Measurements from ENCODE around the gene KRT73. TPM values are rescaled to one million over a fixed set of nuclear protein-coding genes. Genes with fewer than 3 reads are reported as not detected.

The KRT73 gene
- total RNA-seq, 1 experiment from 2014 or later, result not detected

GRCh38 chr12:52611080-52611468 lies 7.3 kb downstream of the KRT73 start (continued):
- TF ChIP-seq SMAD3 (CRISPR knock-in tag; IDR thresholded peaks at IDR 0.05; ENCODE audit: borderline replicate concordance) (no peak), OVOL2 (CRISPR knock-in tag; IDR thresholded peaks at IDR 0.05; ENCODE audit: borderline replicate concordance) (no peak), ERG (CRISPR knock-in tag; IDR thresholded peaks at IDR 0.05) (no peak), ZNF138 (CRISPR knock-in tag; conservative IDR thresholded peaks at IDR 0.05) (no peak), NFE2L1 (CRISPR knock-in tag; IDR thresholded peaks at IDR 0.05) (no peak), HMGA2 (CRISPR knock-in tag; IDR thresholded peaks at IDR 0.05) (no peak), USF1 (CRISPR knock-in tag; IDR thresholded peaks at IDR 0.05) (no peak), NR3C1 (CRISPR knock-in tag; conservative IDR thresholded peaks at IDR 0.05; ENCODE audit: low read depth) (no peak), ZNF532 (CRISPR knock-in tag; IDR thresholded peaks at IDR 0.05; ENCODE audit: borderline replicate concordance) (no peak)

GRCh38 chr12:52608826-52609630 lies 9.3 kb downstream of the KRT73 start:
- Mint-ChIP-seq H3K9me3 (no peaks in the 10 kb centered on the region), H3K36me3 (no peaks in the 10 kb centered on the region), H3K27me3 (ENCODE audit: low read depth) (peaks cover 3% of the 10 kb centered on the region; the same call in 1 of the 2 replicates), H3K4me1 (peaks cover 4% of the 10 kb centered on the region; the same call in 1 of the 2 replicates), H3K27ac (no peak overlapping the region), H3K4me3 (no peak overlapping the region)
- DNase-seq (ENCODE audit: low spot score) (no peak), ATAC-seq (no peak)
- TF ChIP-seq AFF4 (CRISPR knock-in tag; IDR thresholded peaks at IDR 0.05; ENCODE audit: borderline replicate concordance), result no peak
- TF ChIP-seq FOXJ3 (CRISPR knock-in tag; IDR thresholded peaks at IDR 0.05; ENCODE audit: borderline replicate concordance), result no peak
- TF ChIP-seq PRRX2 (CRISPR knock-in tag; IDR thresholded peaks at IDR 0.05), result no peak
- no peak for TF ChIP-seq MLX (CRISPR knock-in tag; IDR thresholded peaks at IDR 0.05)
- TF ChIP-seq CTCF (IDR thresholded peaks at IDR 0.05), result no peak
- POLR2A ChIA-PET, result interaction anchor here (0.9 kb wide), 1 partner anchor 31 kb away, joined by 3 read pairs; no protein-coding TSS in a partner anchor
- CTCF ChIA-PET, result interaction anchor here (0.9 to 1.7 kb wide), 5 partner anchors 31 to 262 kb away, joined by 3 to 4 read pairs (median 3); no protein-coding TSS in a partner anchor
